Neural crest cell (in vitro differentiated cells): ENCODE results near the gene LYPD6. TPM values are rescaled to one million over a fixed set of nuclear protein-coding genes. Genes with fewer than 3 reads are reported as not detected.
"Not testable (repeated sequence)": the region's sequence is repeated elsewhere in the genome, so short reads cannot be mapped to it uniquely, and the experiment has no call there.

Source experiments
- DNase-seq: peaks from one replicate; pipeline ENCODE4 v3.0.0; 2021; ENCODE audit warnings: low read depth, mixed read lengths, low spot score
- H3K27ac Mint-ChIP-seq: one replicate; pipeline ENCODE4 v1.8.0; 2021; ENCODE audit warnings: mild to moderate bottlenecking, mixed read lengths; ENCODE audit not compliant: unreplicated experiment
- H3K27me3 Mint-ChIP-seq: 2 replicates; pipeline ENCODE4 v1.8.0; 2021; ENCODE audit warnings: low read depth, mild to moderate bottlenecking, mixed read lengths
- H3K36me3 Mint-ChIP-seq: 2 replicates; pipeline ENCODE4 v1.8.0; 2021; ENCODE audit warnings: low read depth, mild to moderate bottlenecking, mixed read lengths
- H3K4me1 Mint-ChIP-seq: 2 replicates; pipeline ENCODE4 v1.8.0; 2021; ENCODE audit warnings: mixed read lengths
- H3K4me3 Mint-ChIP-seq: one replicate; pipeline ENCODE4 v1.8.0; 2021; ENCODE audit warnings: mild to moderate bottlenecking, mixed read lengths
- H3K9me3 Mint-ChIP-seq: 2 replicates; pipeline ENCODE4 v1.8.0; 2021; ENCODE audit warnings: mixed read lengths
- CTCF ChIP-seq: fragments of 200-600 bp; sonication (generic); conservative IDR thresholded peaks from 2 replicates; pipeline ENCODE4 v1.5.0; 2021; ENCODE audit warnings: antibody characterized with exemption, mild to moderate bottlenecking
- total RNA-seq: library from RNA; stranded (reverse); gene quantifications from 2 replicates; pipeline ENCODE4 v1.2.1, GENCODE V29; 2021

Gene LYPD6
- total RNA-seq, 1 donor from 2014 or later: 7.1 TPM

- no peak overlapping the region for H3K27ac Mint-ChIP-seq
- peaks cover 2% of the 10 kb centered on the region for H3K9me3 Mint-ChIP-seq
- peaks cover 13% of the 10 kb centered on the region for H3K4me1 Mint-ChIP-seq
- H3K4me3 Mint-ChIP-seq: no peak overlapping the region
- peaks cover 23% of the 10 kb centered on the region for H3K27me3 Mint-ChIP-seq
- TF ChIP-seq CTCF: no peak
- H3K36me3 Mint-ChIP-seq: no peaks in the 10 kb centered on the region
- no peak for DNase-seq
Observed at GRCh38 chr2:149315461-149315860, 14.9 kb upstream of the LYPD6 start.

GRCh38 chr2:149318566-149318965, 11.8 kb upstream of the LYPD6 start:
- H3K4me3 Mint-ChIP-seq, H3K9me3 Mint-ChIP-seq, DNase-seq, H3K27ac Mint-ChIP-seq, H3K36me3 Mint-ChIP-seq: not testable (repeated sequence)
- peaks cover 21% of the 10 kb centered on the region for H3K27me3 Mint-ChIP-seq
- peaks cover 11% of the 10 kb centered on the region for H3K4me1 Mint-ChIP-seq

- Mint-ChIP-seq H3K27me3 (peaks cover 14% of the 10 kb centered on the region), H3K9me3 (peaks cover 2% of the 10 kb centered on the region), H3K4me1 (no peaks in the 10 kb centered on the region), H3K36me3 (no peaks in the 10 kb centered on the region), H3K4me3 (no peak overlapping the region), H3K27ac (no peak overlapping the region)
- no peak for TF ChIP-seq CTCF
- no peak for DNase-seq
Observed at GRCh38 chr2:149320362-149320761, 10.0 kb upstream of the LYPD6 start.

GRCh38 chr2:149329068-149329467, 1.3 kb upstream of the LYPD6 start:
- H3K27me3 Mint-ChIP-seq: peaks cover 31% of the 10 kb centered on the region
- H3K9me3 Mint-ChIP-seq: no peaks in the 10 kb centered on the region
- no peaks in the 10 kb centered on the region for H3K36me3 Mint-ChIP-seq
- peak; percentile 61 for TF ChIP-seq CTCF
- DNase-seq: peak; percentile 25
- peak overlapping the region; percentile 93 for H3K4me3 Mint-ChIP-seq
- H3K27ac Mint-ChIP-seq: no peak overlapping the region
- peaks cover 19% of the 10 kb centered on the region for H3K4me1 Mint-ChIP-seq

GRCh38 chr2:149329489-149330126, 779 bp upstream of the LYPD6 start:
- H3K4me1 Mint-ChIP-seq: peaks cover 19% of the 10 kb centered on the region
- DNase-seq: peak; percentile 32
- no peak for TF ChIP-seq CTCF
- peaks cover 31% of the 10 kb centered on the region for H3K27me3 Mint-ChIP-seq
- no peak overlapping the region for H3K27ac Mint-ChIP-seq
- no peaks in the 10 kb centered on the region for H3K36me3 Mint-ChIP-seq
- H3K4me3 Mint-ChIP-seq: peak overlapping the region; percentile 93
- no peaks in the 10 kb centered on the region for H3K9me3 Mint-ChIP-seq

GRCh38 chr2:149331023-149331400, 625 bp downstream of the LYPD6 start:
- H3K4me1 Mint-ChIP-seq: peaks cover 19% of the 10 kb centered on the region
- H3K36me3 Mint-ChIP-seq: no peaks in the 10 kb centered on the region
- peak; percentile 4 for DNase-seq
- peak overlapping the region; percentile 91 for H3K4me3 Mint-ChIP-seq
- no peak overlapping the region for H3K27ac Mint-ChIP-seq
- H3K27me3 Mint-ChIP-seq: peaks cover 31% of the 10 kb centered on the region
- no peak for TF ChIP-seq CTCF
- H3K9me3 Mint-ChIP-seq: no peaks in the 10 kb centered on the region
